Measurements from ENCODE around the gene MON2. TPM values are rescaled to one million over a fixed set of nuclear protein-coding genes. Genes with fewer than 3 reads are reported as not detected.
A peak's percentile ranks its signal among the peaks of the same experiment; 100 is the strongest.

MON2 gene
- total and polyA plus RNA-seq, 12 donors, result 13.9 to 78.2 (median 41.4) TPM

DNA sequence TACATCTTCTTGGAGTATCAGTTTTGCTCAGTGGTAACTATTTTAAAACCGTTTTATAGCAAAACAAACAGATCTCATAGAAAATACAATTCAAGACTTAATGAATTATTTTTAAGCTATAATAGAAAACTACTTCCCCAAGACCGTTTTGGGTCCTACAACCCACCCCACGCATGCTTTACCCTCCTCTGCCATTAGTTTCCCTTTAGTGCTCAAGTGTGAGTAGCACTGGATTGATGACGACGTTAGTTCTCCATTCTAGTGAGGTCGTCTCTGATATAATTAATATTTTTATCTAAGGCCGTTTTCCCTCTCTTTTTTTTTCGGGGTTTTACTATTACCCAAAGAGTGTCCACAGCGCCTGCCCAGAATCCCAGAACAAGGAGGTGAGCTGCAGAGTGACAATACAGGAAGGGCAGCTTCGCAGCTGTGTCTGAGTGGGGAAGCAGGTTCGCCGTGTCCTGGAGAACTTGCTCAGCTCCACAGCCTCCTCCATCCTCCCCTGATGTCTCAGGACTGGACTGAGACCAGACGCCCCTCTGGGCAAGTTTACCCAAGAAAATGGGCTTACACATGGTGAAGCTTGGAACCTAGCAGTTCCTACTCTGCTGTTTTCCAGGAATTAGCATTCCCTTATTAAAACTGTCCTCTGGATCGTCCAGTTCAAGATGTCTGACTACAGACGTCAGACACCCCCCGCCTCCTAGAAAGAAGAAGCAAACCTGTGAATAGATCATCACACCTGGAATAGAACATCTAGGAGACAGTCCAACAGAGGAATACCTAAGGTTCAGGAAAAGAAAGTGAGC is 31.9 kb upstream of the MON2 start:
- H3K27me3 ChIP-seq, result peaks cover 9% of the 10 kb centered on the region
- no peak for TF ChIP-seq CTCF (IDR thresholded peaks at IDR 0.05)
- no peak for TF ChIP-seq POLR2A (IDR thresholded peaks at IDR 0.05)
- no peaks in the 10 kb centered on the region for H3K9me3 ChIP-seq (replicated peaks in 1 of 3)
- H3K36me3 ChIP-seq (replicated peaks in 1 of 2), result no peaks in the 10 kb centered on the region
- H3K27ac ChIP-seq, result no peak overlapping the region
- intact Hi-C loops (cut with DNase I), result loop anchor here in 1 of 2 donors (5.0 to 10.0 kb wide), 2 partner anchors 130 to 363 kb away; no protein-coding TSS in a partner anchor
- peaks cover 5 to 14% of the 10 kb centered on the region in 2 donors for H3K4me1 ChIP-seq (replicated peaks in 1 of 2)
- 32 to 42% (median 33%) methylated on average over 16 of the region's 16 CpGs for WGBS, 4 donors
- H3K4me3 ChIP-seq, result peak overlapping the region in 2 of 4 donors; percentile 36 to 52
- peak in 1 of 7 donors; percentile 8 for DNase-seq

DNA sequence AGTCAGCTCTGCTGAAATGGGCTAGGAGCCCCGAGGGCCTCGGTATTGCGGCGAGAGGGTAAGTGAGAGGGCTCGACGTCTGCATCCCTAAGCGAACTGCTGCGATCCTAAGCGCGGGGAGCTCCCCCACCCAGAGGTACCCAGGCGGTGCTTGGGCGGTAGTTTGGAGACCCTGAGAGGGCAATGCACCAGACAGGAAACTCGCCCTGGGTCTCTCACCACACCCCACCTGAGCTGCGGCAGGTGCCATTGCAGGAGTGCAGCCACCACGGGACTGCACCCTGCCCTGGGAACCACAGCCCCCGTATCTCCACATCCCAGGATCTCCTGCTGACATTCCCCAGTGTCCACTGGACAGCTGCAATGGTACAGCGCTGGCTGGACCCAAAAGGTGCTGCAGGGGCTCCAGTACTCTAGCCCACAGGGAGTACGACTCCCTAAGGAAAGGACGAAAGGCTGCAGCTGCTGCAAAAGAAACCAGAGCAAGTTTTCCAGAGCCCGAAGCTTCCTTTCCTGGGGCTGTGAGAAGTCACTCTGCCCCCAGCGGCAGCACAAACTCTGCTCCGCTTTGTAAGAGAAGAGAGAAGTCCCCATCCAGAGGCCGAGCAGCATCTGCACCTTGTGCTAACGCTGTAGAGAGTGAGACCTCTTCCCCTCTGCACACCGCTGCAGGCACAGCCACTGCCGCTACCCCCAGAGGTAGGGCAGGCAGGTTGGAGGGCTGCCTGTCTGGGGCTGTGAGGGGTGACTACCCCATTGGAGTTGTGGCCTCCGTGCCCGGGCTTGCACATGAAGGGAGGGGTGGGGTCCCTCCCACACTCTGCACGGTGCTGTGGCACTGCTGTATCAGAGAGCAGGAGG is 31.1 kb upstream of the MON2 start:
- Histone ChIP-seq H3K36me3 (replicated peaks in 1 of 2) (no peaks in the 10 kb centered on the region), H3K27ac (no peak overlapping the region), H3K27me3 (peaks cover 9% of the 10 kb centered on the region), H3K4me3 (peak overlapping the region in 2 of 4 donors; percentile 36 to 52), H3K4me1 (replicated peaks in 1 of 2) (peaks cover 5 to 14% of the 10 kb centered on the region in 2 donors), H3K9me3 (replicated peaks in 1 of 3) (no peaks in the 10 kb centered on the region)
- peak; percentile 41 to 80 (median 69) for DNase-seq
- 1 to 8% (median 2%) methylated on average over 8 to 29 of the region's 29 CpGs for WGBS, 4 donors
- TF ChIP-seq POLR2A (IDR thresholded peaks at IDR 0.05) (no peak), CTCF (IDR thresholded peaks at IDR 0.05) (peak; percentile 16 to 57 (median 46))
- intact Hi-C loops (cut with DNase I), result loop anchor here in 1 of 2 donors (5.0 to 10.0 kb wide), 2 partner anchors 129 to 362 kb away; no protein-coding TSS in a partner anchor

DNA sequence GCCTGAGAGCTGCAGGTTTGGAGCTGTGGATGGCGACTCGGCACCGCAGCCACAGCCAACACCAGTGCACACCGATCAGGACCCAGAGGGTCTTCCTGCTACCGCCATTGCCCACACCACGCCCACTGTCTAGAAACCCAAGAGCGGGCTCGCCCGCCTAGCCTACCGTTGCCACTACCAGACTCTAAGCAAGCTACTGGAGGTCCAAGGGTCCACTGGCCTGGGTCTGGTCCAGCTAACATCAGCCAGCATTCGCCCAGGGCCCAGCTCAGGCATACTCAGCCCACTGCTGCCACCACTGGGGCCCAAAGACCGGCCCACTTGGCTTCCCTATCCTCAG is 30.5 kb upstream of the MON2 start:
- Histone ChIP-seq H3K36me3 (replicated peaks in 1 of 2) (no peaks in the 10 kb centered on the region), H3K27ac (no peak overlapping the region), H3K27me3 (peaks cover 9% of the 10 kb centered on the region), H3K4me1 (replicated peaks in 1 of 2) (peaks cover 5 to 14% of the 10 kb centered on the region in 2 donors), H3K9me3 (replicated peaks in 1 of 3) (no peaks in the 10 kb centered on the region), H3K4me3 (no peak overlapping the region)
- no peak for DNase-seq
- no peak for TF ChIP-seq CTCF (IDR thresholded peaks at IDR 0.05)
- TF ChIP-seq POLR2A (IDR thresholded peaks at IDR 0.05), result no peak
- intact Hi-C loops (cut with DNase I), result loop anchor here in 1 of 2 donors (5.0 to 10.0 kb wide), 2 partner anchors 129 to 361 kb away; no protein-coding TSS in a partner anchor
- 71 to 100% (median 78%) methylated on average over 2 to 12 of the region's 12 CpGs for WGBS, 4 donors
